GM18907 (cell line): ENCODE measurements around the gene XIRP2.
"Not testable (repeated sequence)": the region's sequence is repeated elsewhere in the genome, so short reads cannot be mapped to it uniquely, and the experiment has no call there.

Experiments used
- ATAC-seq: cut with Tn5 transposase; IDR thresholded peaks from one replicate; pipeline ENCODE4 v1.9.1; 2021; ENCODE audit warnings: mild to moderate bottlenecking, moderate library complexity; ENCODE audit not compliant: unreplicated experiment

XIRP2 gene

DNA sequence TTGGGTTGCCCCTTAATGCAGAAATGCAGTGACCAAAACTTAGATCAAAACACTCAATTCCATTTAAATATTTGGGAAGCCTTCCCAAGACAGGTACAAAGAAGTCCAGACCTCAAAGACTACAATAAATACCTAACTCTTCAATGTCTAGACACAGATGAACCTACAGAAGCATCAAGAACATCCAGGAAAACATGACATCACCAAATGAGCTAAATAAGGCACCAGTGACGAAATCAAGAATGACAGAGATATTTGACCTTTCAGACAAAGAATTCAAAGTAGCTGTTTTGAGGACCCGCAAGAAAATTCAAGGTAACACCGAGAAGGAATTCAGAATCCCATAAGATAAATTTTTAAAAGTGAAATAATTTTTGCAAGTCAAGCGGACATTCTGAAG lies 140.2 kb downstream of the XIRP2 start:
- no peak for ATAC-seq

GRCh38 chr2:167034976-167035375 lies 146.7 kb downstream of the XIRP2 start:
- not testable (repeated sequence) for ATAC-seq

GRCh38 chr2:167048829-167049228 lies 160.5 kb downstream of the XIRP2 start:
- ATAC-seq, result no peak

DNA sequence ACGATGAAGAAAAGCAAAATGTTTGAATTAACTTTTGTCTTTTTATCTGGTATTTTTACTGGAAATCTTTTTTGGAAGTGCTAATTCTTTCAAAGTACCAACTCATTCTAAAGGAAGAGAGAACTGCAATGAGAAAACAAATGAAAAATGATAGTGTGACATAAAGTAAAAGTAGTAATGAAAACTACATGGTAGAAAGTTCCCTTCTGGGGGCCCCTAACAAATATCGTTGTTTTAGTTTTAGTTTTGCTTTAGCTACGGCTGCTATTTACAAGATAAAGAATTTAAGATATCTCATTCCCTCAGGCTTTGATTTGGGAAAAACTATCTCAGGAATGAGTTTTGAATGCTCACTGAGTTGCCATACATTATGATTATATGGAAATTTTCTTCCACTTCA lies 161.4 kb downstream of the XIRP2 start:
- ATAC-seq, result no peak

DNA sequence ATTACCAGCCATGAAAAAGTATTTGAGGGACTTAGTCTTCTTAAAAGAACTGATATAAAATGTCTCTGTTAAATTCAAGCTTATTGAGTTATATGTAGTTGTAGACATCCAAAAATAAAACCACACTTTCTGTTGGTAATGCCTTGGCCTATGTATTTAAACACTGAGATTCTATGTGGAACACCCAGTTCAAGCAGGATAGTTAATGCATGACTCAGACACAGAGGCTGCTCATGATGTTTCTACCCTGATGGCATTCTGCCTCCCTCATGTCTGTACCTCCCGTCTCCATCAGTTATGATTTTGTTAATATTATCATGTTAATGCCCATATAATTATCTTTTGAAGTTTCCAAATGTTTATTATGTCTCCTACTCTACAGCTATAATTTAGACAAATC lies 164.5 kb downstream of the XIRP2 start:
- ATAC-seq, result no peak

DNA sequence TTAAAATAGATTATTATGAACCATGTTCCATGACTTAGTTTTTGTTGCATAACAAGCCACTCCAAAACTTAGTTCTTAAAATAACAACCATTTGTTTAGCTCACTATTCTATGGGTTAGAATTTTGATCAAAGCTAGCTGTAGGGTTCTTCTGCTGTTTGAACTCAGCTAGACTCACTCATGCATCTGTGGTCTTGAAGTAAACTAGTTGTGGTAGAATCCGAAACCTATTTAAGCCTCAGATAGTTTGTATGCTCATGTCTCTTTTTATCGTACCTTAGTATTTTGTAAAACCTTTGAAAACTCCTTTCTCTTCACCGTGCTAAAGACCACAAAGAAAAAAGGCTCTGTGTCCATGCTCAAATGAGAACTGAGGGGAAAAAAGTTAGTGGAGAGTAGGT lies 166.6 kb downstream of the XIRP2 start:
- no peak for ATAC-seq

DNA sequence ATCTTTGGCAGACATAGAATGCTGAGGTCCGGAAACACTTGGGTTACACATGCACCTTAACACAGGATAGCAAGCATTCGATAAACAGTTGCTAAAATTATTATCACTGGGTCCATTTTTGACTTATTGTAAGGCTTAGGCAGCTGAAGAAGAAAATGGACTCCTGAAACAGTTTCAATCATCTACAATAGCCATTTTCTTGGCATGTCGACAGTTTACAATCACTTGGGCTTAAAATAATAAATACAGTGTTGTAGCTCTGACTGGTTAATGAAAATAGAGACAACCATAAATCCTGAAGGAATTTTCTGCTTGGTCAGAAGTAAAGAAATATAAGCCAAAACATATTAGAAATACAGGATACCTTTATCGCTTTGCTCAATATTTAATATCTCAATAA lies 169.2 kb downstream of the XIRP2 start:
- ATAC-seq, result no peak

DNA sequence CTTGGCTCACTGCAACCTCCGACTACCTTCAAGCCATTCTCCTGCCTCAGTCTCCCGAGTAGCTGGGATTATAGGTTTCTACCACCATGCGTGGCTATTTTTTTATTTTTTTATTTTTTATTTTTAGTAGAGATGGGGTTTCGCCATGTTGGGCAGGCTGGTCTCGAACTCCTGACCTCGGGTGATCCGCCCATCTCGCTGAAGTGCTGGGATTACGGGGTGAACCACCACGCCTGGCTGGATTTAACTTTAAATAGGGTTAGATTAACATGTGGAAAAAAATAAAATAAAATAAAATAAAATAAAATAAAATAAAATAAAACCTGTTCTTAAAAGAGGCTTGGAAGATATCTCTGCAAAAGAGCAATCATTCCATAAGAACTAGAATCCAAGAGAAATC lies 170.9 kb downstream of the XIRP2 start:
- ATAC-seq, result no peak

DNA sequence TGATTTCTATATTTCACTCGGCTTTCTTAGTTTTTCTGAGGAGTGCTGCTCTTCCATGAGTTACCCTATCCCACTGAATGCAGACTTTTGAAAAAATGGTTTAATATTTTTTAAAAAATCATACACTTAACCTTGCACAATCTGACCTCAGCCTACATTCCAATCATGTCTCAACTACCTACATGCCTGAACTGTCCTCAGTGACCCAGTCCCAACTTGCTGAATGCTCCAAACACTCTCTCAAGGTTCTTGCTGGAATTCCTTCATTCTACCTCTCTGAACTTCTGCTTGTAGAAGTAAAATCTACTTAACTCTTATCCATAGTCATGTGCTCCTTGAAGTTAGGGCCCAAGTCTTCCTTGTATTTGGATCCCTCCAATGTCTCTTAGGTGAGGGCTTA lies 181.6 kb downstream of the XIRP2 start:
- ATAC-seq, result no peak

- not testable (repeated sequence) for ATAC-seq
Measured at GRCh38 chr2:167075708-167076107, 187.4 kb downstream of the XIRP2 start.

DNA sequence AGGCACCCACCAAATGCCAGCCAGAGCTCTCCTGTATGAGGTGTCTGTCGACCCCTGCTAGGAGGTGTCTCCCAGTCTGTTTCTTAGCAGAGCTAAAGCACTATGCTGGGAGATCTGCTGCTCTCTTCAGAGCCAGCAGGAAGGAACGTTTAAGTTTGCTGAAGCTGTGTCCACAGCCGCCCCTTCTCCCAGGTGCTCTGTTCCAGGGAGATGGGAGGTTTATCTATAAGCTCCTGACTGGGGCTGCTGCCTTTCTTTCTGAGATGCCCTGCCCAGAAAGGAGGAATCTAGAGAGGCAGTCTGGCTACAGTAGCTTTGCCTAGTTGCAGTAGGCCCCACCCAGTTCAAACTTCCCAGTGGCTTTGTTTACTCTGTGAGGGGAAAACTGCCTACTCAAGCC lies 210.7 kb downstream of the XIRP2 start:
- ATAC-seq, result not testable (repeated sequence)

GRCh38 chr2:167100506-167100905 lies 212.2 kb downstream of the XIRP2 start:
- ATAC-seq, result no peak

DNA sequence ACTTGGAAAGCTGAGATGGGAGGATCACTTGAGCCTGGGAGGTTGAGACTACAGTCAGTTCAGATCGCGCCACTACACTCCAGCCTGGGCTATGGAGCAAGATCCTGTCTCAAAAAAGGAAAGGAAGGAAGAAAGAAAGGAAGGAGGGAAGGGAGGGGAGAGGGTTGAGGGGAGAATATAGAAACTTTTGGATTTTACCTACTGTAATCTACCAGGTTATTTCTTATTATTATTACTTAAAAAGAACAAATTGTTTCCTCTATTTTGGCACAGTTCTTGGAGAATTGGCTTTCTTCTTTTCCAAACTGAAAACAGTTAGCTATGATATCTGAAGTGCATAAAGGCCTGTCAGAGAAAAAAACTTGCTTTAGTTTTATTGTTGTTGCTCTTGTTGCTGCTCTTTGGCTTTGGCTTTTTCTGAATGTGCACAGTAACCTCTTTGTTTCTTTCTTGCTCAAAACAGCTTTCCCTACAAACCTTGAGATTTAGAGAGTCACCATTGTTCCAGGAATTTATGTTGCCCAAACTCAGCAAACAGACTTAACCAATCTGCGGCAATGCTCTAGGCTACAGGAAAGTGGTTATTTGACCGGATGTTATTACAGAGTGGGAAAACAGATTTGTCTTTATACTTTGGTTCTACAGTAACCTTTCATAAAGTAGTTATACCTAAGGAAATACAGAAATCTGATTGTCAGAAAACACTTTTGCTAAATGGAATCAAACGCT lies 214.9 kb downstream of the XIRP2 start:
- ATAC-seq, result no peak

DNA sequence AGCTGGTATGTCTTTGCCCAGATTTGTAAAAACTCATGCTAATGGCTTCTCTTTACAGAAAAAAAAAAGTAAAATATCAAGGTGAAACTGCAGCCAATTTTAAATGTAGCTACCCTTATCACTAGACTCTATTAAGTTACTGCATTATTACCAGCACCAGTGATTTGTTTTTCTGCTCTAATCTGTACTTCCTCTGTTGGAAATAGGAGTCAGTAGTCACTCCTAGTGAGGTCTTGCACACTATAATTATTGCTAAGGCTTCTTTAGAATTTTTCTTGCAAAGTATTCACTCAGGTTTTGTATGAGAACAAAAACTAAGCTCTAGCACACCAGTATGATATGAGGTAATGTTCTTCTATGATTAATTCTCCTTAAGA lies 215.5 kb downstream of the XIRP2 start:
- ATAC-seq, result no peak

GRCh38 chr2:167104691-167105090 lies 216.4 kb downstream of the XIRP2 start:
- ATAC-seq, result no peak

DNA sequence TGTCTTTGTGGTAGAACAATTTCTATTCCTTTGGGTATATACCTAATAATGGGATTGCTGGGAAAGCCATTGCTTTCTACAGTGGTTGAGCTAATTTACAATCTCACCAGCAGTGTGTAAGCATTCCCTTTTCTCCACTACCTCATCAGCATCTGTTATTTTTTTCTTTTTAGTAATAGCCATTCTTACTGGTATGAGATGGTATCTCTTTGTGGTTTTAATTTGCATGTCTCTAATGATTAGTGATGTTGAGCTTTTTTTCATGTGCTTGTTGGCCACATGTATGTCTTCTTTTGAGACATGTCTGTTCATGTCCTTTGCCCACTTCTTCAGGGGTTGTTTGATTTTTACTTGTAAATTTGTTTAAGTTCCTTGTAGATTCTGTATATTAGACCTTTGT lies 221.4 kb downstream of the XIRP2 start:
- ATAC-seq, result peak; percentile 80

GRCh38 chr2:167110345-167110744 lies 222.1 kb downstream of the XIRP2 start:
- no peak for ATAC-seq

DNA sequence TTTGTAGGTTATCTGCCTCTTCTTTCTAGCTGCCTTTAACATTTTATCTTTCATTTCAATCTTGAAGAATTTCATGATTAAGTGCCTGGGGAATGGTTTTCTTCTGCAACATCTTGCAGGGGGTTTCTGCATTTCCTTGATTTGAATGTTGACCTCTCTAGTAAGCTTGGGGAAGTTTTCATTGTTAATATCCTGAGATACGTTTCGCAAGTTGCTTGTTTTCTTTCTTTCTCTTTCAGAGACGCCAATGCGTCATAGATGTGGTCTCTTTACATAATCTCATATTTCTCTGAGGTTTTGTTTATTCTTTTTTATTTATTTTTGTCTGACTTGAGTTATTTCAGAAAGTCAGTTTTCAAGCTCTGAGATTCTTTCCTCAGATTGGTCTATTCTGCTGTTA lies 225.7 kb downstream of the XIRP2 start:
- ATAC-seq, result no peak

DNA sequence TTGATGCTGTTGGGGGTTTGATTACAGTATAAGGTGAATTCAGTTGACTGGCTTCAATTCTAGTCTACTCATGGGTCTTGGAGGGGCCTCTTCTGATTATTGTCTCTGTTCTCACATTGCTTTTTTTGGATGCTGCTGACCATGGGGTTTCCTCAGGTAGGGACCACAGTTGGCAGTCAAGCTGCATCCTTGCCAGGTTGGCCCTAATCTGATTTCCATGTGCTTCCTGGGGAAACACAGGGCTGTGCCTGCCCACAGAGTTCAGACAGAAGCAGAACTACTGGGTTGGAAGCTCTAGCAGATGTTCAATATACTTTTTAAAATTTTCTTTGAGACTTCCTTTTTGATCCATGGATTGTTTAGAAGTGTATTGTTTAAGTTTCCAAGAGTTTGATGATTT lies 227.3 kb downstream of the XIRP2 start:
- no peak for ATAC-seq

DNA sequence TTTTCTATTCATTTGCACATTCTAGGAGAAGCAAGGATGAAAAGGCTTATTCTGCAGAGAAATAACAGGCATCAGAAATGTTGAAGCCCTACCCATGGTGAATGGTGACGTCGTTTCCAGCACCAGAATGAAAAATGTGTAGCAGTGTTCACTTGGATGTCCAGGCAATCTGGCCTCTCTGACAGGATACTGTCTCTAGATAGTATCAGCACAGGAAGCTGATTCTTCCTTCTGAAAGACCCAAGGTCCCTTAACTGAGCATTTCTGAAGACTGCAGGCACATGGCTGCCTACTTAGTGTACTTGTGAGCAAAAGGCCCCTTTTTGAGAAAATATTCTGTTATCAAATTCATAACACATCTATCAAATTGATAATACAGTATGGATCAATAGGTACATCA lies 234.1 kb downstream of the XIRP2 start:
- no peak for ATAC-seq

DNA sequence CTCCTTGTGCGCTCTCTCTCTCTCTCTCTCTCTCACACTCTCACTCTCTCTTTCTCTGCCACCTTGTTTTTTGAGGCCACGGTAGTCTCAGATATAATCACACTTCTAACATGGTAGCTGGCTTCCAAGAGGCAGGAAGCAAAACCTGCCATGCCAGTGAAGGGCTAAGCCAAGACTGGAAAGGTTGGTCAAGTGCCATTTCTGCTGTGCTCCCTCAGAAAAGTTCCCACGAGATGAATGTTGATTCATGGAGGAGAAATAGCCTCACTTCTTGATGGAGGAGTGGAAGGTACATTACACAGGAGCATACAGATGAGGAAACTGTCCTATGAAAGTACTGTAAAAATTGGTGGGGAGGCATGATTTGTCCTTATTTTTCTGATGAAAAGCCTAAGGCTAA lies 237.9 kb downstream of the XIRP2 start:
- ATAC-seq, result no peak

DNA sequence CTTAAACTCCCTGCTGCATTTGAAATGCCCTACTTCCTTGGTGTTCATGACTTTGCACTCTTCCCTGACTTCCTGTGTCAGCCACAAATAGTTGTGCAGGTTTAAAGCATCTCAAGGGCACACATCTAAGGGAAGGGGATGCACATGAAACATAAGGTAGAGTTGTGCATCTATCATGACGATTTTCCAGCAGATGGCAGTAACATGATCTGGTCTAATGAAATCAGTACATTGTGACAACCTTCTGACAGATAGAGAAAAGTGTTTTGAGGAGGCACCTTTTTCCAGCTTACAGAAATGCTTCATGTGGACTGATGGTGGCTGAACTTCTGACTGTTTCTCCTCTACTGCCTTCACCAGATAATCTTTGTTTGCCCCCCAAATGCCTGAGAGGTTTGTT lies 238.9 kb downstream of the XIRP2 start:
- no peak for ATAC-seq

DNA sequence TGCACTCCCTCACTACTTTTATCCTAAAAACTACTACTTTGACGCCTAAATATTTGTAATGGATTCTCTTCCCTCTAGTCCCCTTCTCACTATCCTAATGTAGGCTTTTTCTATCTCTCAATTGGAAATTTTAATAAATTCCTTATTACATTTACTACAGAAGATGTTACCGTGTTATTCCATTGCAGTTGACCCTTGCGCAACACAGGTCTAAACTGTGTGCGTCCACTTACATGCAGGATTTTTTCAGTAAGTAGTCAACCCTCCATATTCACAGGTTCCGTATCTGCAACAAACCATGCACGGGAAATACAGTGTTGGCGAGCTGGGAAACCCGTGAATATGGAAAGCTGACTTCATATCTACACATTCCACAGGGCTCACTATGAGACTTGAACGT lies 239.8 kb downstream of the XIRP2 start:
- ATAC-seq, result no peak
